ENCODE measurements around the gene CCDC83. TPM values are rescaled to one million over a fixed set of nuclear protein-coding genes. Genes with fewer than 3 reads are reported as not detected.

CCDC83 gene
- total and polyA plus RNA-seq, 9 of the 15 experiments (the other 6 are each of a cell fraction or from before 2014, with no cell fraction given): not detected

GRCh38 chr11:85967457-85967856, 112.3 kb downstream of the CCDC83 start:
- Histone ChIP-seq H3K4me2 (ENCODE audit: insufficient read depth, low read length) (no peak overlapping the region), H3K4me3 (no peak overlapping the region), H3K36me3 (ENCODE audit: control insufficient read depth, insufficient read depth, low read length) (peaks cover 97% of the 10 kb centered on the region), H3K9me1 (ENCODE audit: control insufficient read depth, insufficient read depth, low read length) (no peaks in the 10 kb centered on the region), H3K79me2 (ENCODE audit: control insufficient read depth, insufficient read depth, low read length) (peaks cover 80% of the 10 kb centered on the region), H2AFZ (ENCODE audit: low read depth, low read length) (no peak overlapping the region), H3K9me3 (replicated peaks; ENCODE audit: control insufficient read depth, insufficient read depth, low read depth, low read length) (no peaks in the 10 kb centered on the region), H3K9ac (ENCODE audit: insufficient read depth in 1 of 2, low read depth in 2 of 2, low read length in 2 of 2) (no peak overlapping the region), H3K4me1 (replicated peaks in 1 of 2; ENCODE audit: control insufficient read depth in 2 of 2, insufficient read depth in 2 of 2, low read length in 2 of 2) (no peaks in the 10 kb centered on the region; a peak in 1 of 5 replicates), H4K20me1 (replicated peaks; ENCODE audit: control insufficient read depth, insufficient read depth, low read length) (no peaks in the 10 kb centered on the region; the same call in 1 of the 2 replicates), H3K27ac (ENCODE audit: extremely low read depth, low read depth, low read length) (no peak overlapping the region), H3K27me3 (ENCODE audit: control insufficient read depth in 2 of 2, insufficient read depth in 2 of 2, low read length in 2 of 2) (no peaks in the 10 kb centered on the region)
- DNase-seq (ENCODE audit: extremely low read depth in 1 of 4, low spot score in 3 of 4): no peak
- intact Hi-C loops (cut with micrococcal nuclease) (no loop called here), in situ Hi-C loops (cut with MboI) (no loop called here)
- TF ChIP-seq POLR2B (IDR thresholded peaks at IDR 0.05; ENCODE audit: low read depth, partially characterized antibody) (peak; percentile 20), ADNP (tag; IDR thresholded peaks at IDR 0.05) (no peak), POLR2A (conservative IDR thresholded peaks at IDR 0.05) (0 out of 2 replicates have a peak, but pooled peaks have one; percentile 24), ZNF316 (IDR thresholded peaks at IDR 0.05) (0 out of 2 replicates have a peak, but pooled peaks have one; percentile 24), RBM22 (IDR thresholded peaks at IDR 0.05; ENCODE audit: low read depth, low read length, poor library complexity, severe bottlenecking) (peak; percentile 16)
- no peak for FAIRE-seq
- ATAC-seq: no peak
- ChIA-PET CTCF (ENCODE audit: low intra/inter-chr PET ratio) (no interaction called here), POLR2A (interaction anchor here (0.7 to 0.9 kb wide), 2 partner anchors 9 to 12 kb away, joined by 3 read pairs; no protein-coding TSS in a partner anchor)
- no TSS peak for BruUV-seq (replicated peaks)
- WGBS (ENCODE audit: insufficient coverage, low coverage, missing lambda C conversion rate): 91% methylated on average over 5 of the region's 5 CpGs

Other genes with a start within 250 kb of the CCDC83 start
- 0.73 and 0.95 TPM in 2 replicates for gene DLG2, start 228.0 kb upstream of the CCDC83 start, total RNA-seq (2014; rRNA removed)
- 1.1 and 1.6 TPM in 2 replicates for gene DLG2, start 228.0 kb upstream of the CCDC83 start, total RNA-seq (2014; rRNA removed; fragmentation: Illumina TruSeq; extraction: Trizol)
- gene DLG2, start 228.0 kb upstream of the CCDC83 start, total RNA-seq (2015; rRNA removed; fragmentation: Illumina TruSeq; extraction: Trizol): 0.79 and 1.5 TPM in 2 replicates
- 1.2 and 1.6 TPM in 2 replicates for gene DLG2, start 228.0 kb upstream of the CCDC83 start, total RNA-seq (2021)
- gene DLG2, start 228.0 kb upstream of the CCDC83 start, polyA plus RNA-seq (2011; rRNA removed): 1.2 and 1.5 TPM in 2 replicates
- 0.77 and 1.2 TPM in 2 replicates for gene DLG2, start 228.0 kb upstream of the CCDC83 start, polyA plus RNA-seq (2014; fragmentation: Illumina TruSeq; extraction: Trizol)
- under 1 TPM; 0.68 to 0.77 TPM for gene DLG2, start 228.0 kb upstream of the CCDC83 start, polyA plus RNA-seq (2014; fragmentation: Nextera tagmentation; extraction: Ambion mirVana)
- gene DLG2, start 228.0 kb upstream of the CCDC83 start, polyA plus RNA-seq (2014; rRNA removed): 0.52 and 0.81 TPM in 2 replicates
- gene TMEM126B, start 226.8 kb upstream of the CCDC83 start, total RNA-seq (2014; rRNA removed): 85.5 and 88.0 TPM in 2 replicates
- gene TMEM126B, start 226.8 kb upstream of the CCDC83 start, total RNA-seq (2014; rRNA removed; fragmentation: Illumina TruSeq; extraction: Trizol): 165 and 177 TPM in 2 replicates
- 161 and 163 TPM in 2 replicates for gene TMEM126B, start 226.8 kb upstream of the CCDC83 start, total RNA-seq (2015; rRNA removed; fragmentation: Illumina TruSeq; extraction: Trizol)
- 86.4 and 95.7 TPM in 2 replicates for gene TMEM126B, start 226.8 kb upstream of the CCDC83 start, total RNA-seq (2021)
- gene TMEM126B, start 226.8 kb upstream of the CCDC83 start, polyA plus RNA-seq (2011; rRNA removed): 120 and 178 TPM in 2 replicates
- gene TMEM126B, start 226.8 kb upstream of the CCDC83 start, polyA plus RNA-seq (2014; fragmentation: Illumina TruSeq; extraction: Trizol): 130 and 143 TPM in 2 replicates
- 100 to 1,000 TPM; 209 to 226 TPM for gene TMEM126B, start 226.8 kb upstream of the CCDC83 start, polyA plus RNA-seq (2014; fragmentation: Nextera tagmentation; extraction: Ambion mirVana)
- 161 and 164 TPM in 2 replicates for gene TMEM126B, start 226.8 kb upstream of the CCDC83 start, polyA plus RNA-seq (2014; rRNA removed)
- 19.3 and 22.9 TPM in 2 replicates for gene TMEM126A, start 207.4 kb upstream of the CCDC83 start, total RNA-seq (2014; rRNA removed)
- gene TMEM126A, start 207.4 kb upstream of the CCDC83 start, total RNA-seq (2014; rRNA removed; fragmentation: Illumina TruSeq; extraction: Trizol): 67.5 and 69.3 TPM in 2 replicates
- 52.0 and 56.3 TPM in 2 replicates for gene TMEM126A, start 207.4 kb upstream of the CCDC83 start, total RNA-seq (2015; rRNA removed; fragmentation: Illumina TruSeq; extraction: Trizol)
- 37.3 and 41.5 TPM in 2 replicates for gene TMEM126A, start 207.4 kb upstream of the CCDC83 start, total RNA-seq (2021)
- 72.2 and 105 TPM in 2 replicates for gene TMEM126A, start 207.4 kb upstream of the CCDC83 start, polyA plus RNA-seq (2011; rRNA removed)
- 45.1 and 48.1 TPM in 2 replicates for gene TMEM126A, start 207.4 kb upstream of the CCDC83 start, polyA plus RNA-seq (2014; fragmentation: Illumina TruSeq; extraction: Trizol)
- 100 to 1,000 TPM; 148 to 154 TPM for gene TMEM126A, start 207.4 kb upstream of the CCDC83 start, polyA plus RNA-seq (2014; fragmentation: Nextera tagmentation; extraction: Ambion mirVana)
- 44.3 and 56.9 TPM in 2 replicates for gene TMEM126A, start 207.4 kb upstream of the CCDC83 start, polyA plus RNA-seq (2014; rRNA removed)
- 50.2 and 62.1 TPM in 2 replicates for gene CREBZF, start 190.3 kb upstream of the CCDC83 start, total RNA-seq (2014; rRNA removed)
- 38.1 and 38.9 TPM in 2 replicates for gene CREBZF, start 190.3 kb upstream of the CCDC83 start, total RNA-seq (2014; rRNA removed; fragmentation: Illumina TruSeq; extraction: Trizol)
- 44.8 TPM in 2 replicates for gene CREBZF, start 190.3 kb upstream of the CCDC83 start, total RNA-seq (2015; rRNA removed; fragmentation: Illumina TruSeq; extraction: Trizol)
- 40.5 and 41.0 TPM in 2 replicates for gene CREBZF, start 190.3 kb upstream of the CCDC83 start, total RNA-seq (2021)
- gene CREBZF, start 190.3 kb upstream of the CCDC83 start, polyA plus RNA-seq (2011; rRNA removed): 56.7 and 61.0 TPM in 2 replicates
- gene CREBZF, start 190.3 kb upstream of the CCDC83 start, polyA plus RNA-seq (2014; fragmentation: Illumina TruSeq; extraction: Trizol): 29.4 and 33.8 TPM in 2 replicates
- 1 to 10 TPM; 7.2 to 7.4 TPM for gene CREBZF, start 190.3 kb upstream of the CCDC83 start, polyA plus RNA-seq (2014; fragmentation: Nextera tagmentation; extraction: Ambion mirVana)
- 69.2 and 70.2 TPM in 2 replicates for gene CREBZF, start 190.3 kb upstream of the CCDC83 start, polyA plus RNA-seq (2014; rRNA removed)
- gene CCDC89, start 169.2 kb upstream of the CCDC83 start, total RNA-seq (2014; rRNA removed): 0.09 and 0.12 TPM in 2 replicates
- not detected in 2 replicates for gene CCDC89, start 169.2 kb upstream of the CCDC83 start, total RNA-seq (2014; rRNA removed; fragmentation: Illumina TruSeq; extraction: Trizol)
- not detected in 2 replicates for gene CCDC89, start 169.2 kb upstream of the CCDC83 start, total RNA-seq (2015; rRNA removed; fragmentation: Illumina TruSeq; extraction: Trizol)
- not detected in 2 replicates for gene CCDC89, start 169.2 kb upstream of the CCDC83 start, total RNA-seq (2021)
- not detected in 2 replicates for gene CCDC89, start 169.2 kb upstream of the CCDC83 start, polyA plus RNA-seq (2011; rRNA removed)
- gene CCDC89, start 169.2 kb upstream of the CCDC83 start, polyA plus RNA-seq (2014; fragmentation: Illumina TruSeq; extraction: Trizol): not detected in 2 replicates
- not detected for gene CCDC89, start 169.2 kb upstream of the CCDC83 start, polyA plus RNA-seq (2014; fragmentation: Nextera tagmentation; extraction: Ambion mirVana)
- 0.07 TPM in 1 of 2 replicates, not detected in the other for gene CCDC89, start 169.2 kb upstream of the CCDC83 start, polyA plus RNA-seq (2014; rRNA removed)
- 0.05 and 0.33 TPM in 2 replicates for gene SYTL2, start 44.2 kb upstream of the CCDC83 start, total RNA-seq (2014; rRNA removed)
- gene SYTL2, start 44.2 kb upstream of the CCDC83 start, total RNA-seq (2014; rRNA removed; fragmentation: Illumina TruSeq; extraction: Trizol): 0.26 and 0.55 TPM in 2 replicates
- gene SYTL2, start 44.2 kb upstream of the CCDC83 start, total RNA-seq (2015; rRNA removed; fragmentation: Illumina TruSeq; extraction: Trizol): 0.30 and 0.43 TPM in 2 replicates
- 0.35 and 0.36 TPM in 2 replicates for gene SYTL2, start 44.2 kb upstream of the CCDC83 start, total RNA-seq (2021)
- 0.38 and 0.57 TPM in 2 replicates for gene SYTL2, start 44.2 kb upstream of the CCDC83 start, polyA plus RNA-seq (2011; rRNA removed)
- 0.17 and 0.42 TPM in 2 replicates for gene SYTL2, start 44.2 kb upstream of the CCDC83 start, polyA plus RNA-seq (2014; fragmentation: Illumina TruSeq; extraction: Trizol)
- gene SYTL2, start 44.2 kb upstream of the CCDC83 start, polyA plus RNA-seq (2014; fragmentation: Nextera tagmentation; extraction: Ambion mirVana): under 1 TPM; 0.06 to 0.07 TPM
- gene SYTL2, start 44.2 kb upstream of the CCDC83 start, polyA plus RNA-seq (2014; rRNA removed): 0.13 and 0.19 TPM in 2 replicates
- gene PICALM, start 213.7 kb downstream of the CCDC83 start, total RNA-seq (2014; rRNA removed): 230 and 307 TPM in 2 replicates
- gene PICALM, start 213.7 kb downstream of the CCDC83 start, total RNA-seq (2014; rRNA removed; fragmentation: Illumina TruSeq; extraction: Trizol): 340 and 386 TPM in 2 replicates
- gene PICALM, start 213.7 kb downstream of the CCDC83 start, total RNA-seq (2015; rRNA removed; fragmentation: Illumina TruSeq; extraction: Trizol): 269 and 309 TPM in 2 replicates
- 281 and 340 TPM in 2 replicates for gene PICALM, start 213.7 kb downstream of the CCDC83 start, total RNA-seq (2021)
- gene PICALM, start 213.7 kb downstream of the CCDC83 start, polyA plus RNA-seq (2011; rRNA removed): 681 and 990 TPM in 2 replicates
- 445 and 542 TPM in 2 replicates for gene PICALM, start 213.7 kb downstream of the CCDC83 start, polyA plus RNA-seq (2014; fragmentation: Illumina TruSeq; extraction: Trizol)
- 100 to 1,000 TPM in 1 of 2 experiments, 10 to 100 TPM in 1; 41.3 to 129 TPM for gene PICALM, start 213.7 kb downstream of the CCDC83 start, polyA plus RNA-seq (2014; fragmentation: Nextera tagmentation; extraction: Ambion mirVana)
- 304 TPM in 2 replicates for gene PICALM, start 213.7 kb downstream of the CCDC83 start, polyA plus RNA-seq (2014; rRNA removed)

All from K562 (cell line).